Uterus (tissue), 2 donors: ENCODE results near the gene SHISAL1.

ENCODE experiments used
- CTCF ChIP-seq, 4 experiments: fragments of 200-600 bp in 2 of 4; fragments of 450-650 bp in 2 of 4; sonication (generic) in 2 of 4; IDR thresholded peaks; one replicate each; pipeline ENCODE4 v1.5.1; 2016 to 2019; ENCODE audit warnings: antibody characterized with exemption in 4 of 4, mild to moderate bottlenecking in 2 of 4, moderate library complexity in 1 of 4
- POLR2A ChIP-seq, 2 donors: fragments of 450-650 bp; IDR thresholded peaks; one replicate each; pipeline ENCODE4 v1.6.1; 2016; ENCODE audit warnings: antibody characterized with exemption in 2 of 2, mild to moderate bottlenecking in 1 of 2, moderate library complexity in 1 of 2

GRCh38 chr22:44328326-44328725, 15.6 kb upstream of the SHISAL1 start:
- TF ChIP-seq CTCF (IDR thresholded peaks at IDR 0.05) (no peak), POLR2A (IDR thresholded peaks at IDR 0.05) (no peak)
